Mesendoderm (in vitro differentiated cells): ENCODE data around the gene POU6F1.
A peak's percentile ranks its signal among the peaks of the same experiment; 100 is the strongest.
"Not testable (repeated sequence)": the region's sequence is repeated elsewhere in the genome, so short reads cannot be mapped to it uniquely, and the experiment has no call there.

Experiments used
- DNase-seq: peaks from one replicate; pipeline ENCODE4 v3.0.0; 2013
- H2AK5ac ChIP-seq: 2 replicates; pipeline ENCODE4 v1.6.1; 2013; ENCODE audit warnings: low read length, inconsistent platforms
- H2BK120ac ChIP-seq: 2 replicates; pipeline ENCODE4 v1.6.1; 2013; ENCODE audit warnings: low read depth, mild to moderate bottlenecking, low read length, moderate library complexity, mixed read lengths
- H2BK15ac ChIP-seq: replicated peaks from 2 replicates; pipeline ENCODE4 v1.6.1; 2013; ENCODE audit warnings: low read depth, mild to moderate bottlenecking, moderate library complexity
- H2BK5ac ChIP-seq: 2 replicates; pipeline ENCODE4 v1.6.1; 2013; ENCODE audit warnings: low read length, inconsistent platforms
- H3K18ac ChIP-seq: 2 replicates; pipeline ENCODE4 v1.6.1; 2013; ENCODE audit warnings: mild to moderate bottlenecking, low read length, mixed read lengths
- H3K23ac ChIP-seq: one replicate; pipeline ENCODE4 v1.6.1; 2013; ENCODE audit warnings: low read length
- H3K27ac ChIP-seq: 2 replicates; pipeline ENCODE4 v1.5.1; 2013; ENCODE audit warnings: low read depth, mild to moderate bottlenecking, inconsistent platforms, low read length, moderate library complexity
- H3K27me3 ChIP-seq: 2 replicates; pipeline ENCODE4 v1.6.1; 2013; ENCODE audit warnings: low read length, control low read depth, mild to moderate bottlenecking, inconsistent platforms; ENCODE audit not compliant: insufficient read depth, poor library complexity
- H3K36me3 ChIP-seq: 2 replicates; pipeline ENCODE4 v1.6.1; 2013; ENCODE audit warnings: low read length, inconsistent platforms; ENCODE audit not compliant: control insufficient read depth, insufficient read depth
- H3K4ac ChIP-seq: one replicate; pipeline ENCODE4 v1.6.1; 2013; ENCODE audit warnings: low read depth, mild to moderate bottlenecking, low read length, moderate library complexity
- H3K4me1 ChIP-seq: 2 replicates; pipeline ENCODE4 v1.6.1; 2013; ENCODE audit warnings: low read depth, low read length, inconsistent platforms; ENCODE audit not compliant: control insufficient read depth
- H3K4me2 ChIP-seq: 2 replicates; pipeline ENCODE4 v1.6.1; 2013; ENCODE audit warnings: low read length
- H3K4me3 ChIP-seq: 2 replicates; pipeline ENCODE4 v1.5.1; 2013; ENCODE audit warnings: mild to moderate bottlenecking, low read length
- H3K56ac ChIP-seq: one replicate; pipeline ENCODE4 v1.6.1; 2013; ENCODE audit warnings: low read length
- H3K79me1 ChIP-seq: 2 replicates; pipeline ENCODE4 v1.6.1; 2013; ENCODE audit warnings: low read length, inconsistent platforms
- H3K79me2 ChIP-seq: 2 replicates; pipeline ENCODE4 v1.6.1; 2013; ENCODE audit warnings: mild to moderate bottlenecking, low read length; ENCODE audit not compliant: control insufficient read depth, insufficient read depth
- H3K9ac ChIP-seq: 2 replicates; pipeline ENCODE4 v1.6.1; 2013; ENCODE audit warnings: low read length, inconsistent platforms
- H4K5ac ChIP-seq: one replicate; pipeline ENCODE4 v1.6.1; 2013; ENCODE audit warnings: low read length
- H4K8ac ChIP-seq: one replicate; pipeline ENCODE4 v1.6.1; 2013; ENCODE audit warnings: low read depth, mild to moderate bottlenecking, control low read depth, low read length, moderate library complexity
- WGBS: extraction: QIAGEN DNeasy Blood & Tissue Kit; methylation state at CpG from one replicate; pipeline ENCODE4 v1.1.7; 2013; ENCODE audit warnings: low lambda C conversion rate, missing lambda C conversion rate; ENCODE audit not compliant: insufficient coverage; ENCODE audit errors: extremely low coverage; 5-methylcytosine and 5-hydroxymethylcytosine counted together

Gene POU6F1

GRCh38 chr12:51225771-51226170 is 7.9 kb upstream of the POU6F1 start:
- Histone ChIP-seq H3K9ac (no peak overlapping the region), H3K56ac (no peak overlapping the region), H2AK5ac (no peak overlapping the region), H4K8ac (no peak overlapping the region), H3K4ac (no peak overlapping the region), H3K23ac (no peak overlapping the region), H3K4me1 (no peaks in the 10 kb centered on the region), H3K79me1 (no peaks in the 10 kb centered on the region), H3K4me3 (no peak overlapping the region), H2BK120ac (no peak overlapping the region), H4K5ac (no peak overlapping the region), H3K18ac (no peak overlapping the region), H3K4me2 (no peak overlapping the region), H3K79me2 (no peaks in the 10 kb centered on the region), H3K27me3 (no peaks in the 10 kb centered on the region), H3K36me3 (no peaks in the 10 kb centered on the region), H2BK15ac (no peak overlapping the region), H3K27ac (no peak overlapping the region), H2BK5ac (no peak overlapping the region)
- no CpG with 5 or more reads among the region's 2 CpGs for WGBS
- no peak for DNase-seq

- Histone ChIP-seq H3K79me1 (no peaks in the 10 kb centered on the region), H3K27me3 (no peaks in the 10 kb centered on the region), H3K4me2 (no peak overlapping the region), H3K9ac (no peak overlapping the region), H3K36me3 (no peaks in the 10 kb centered on the region), H4K5ac (no peak overlapping the region), H3K27ac (no peak overlapping the region), H2BK15ac (no peak overlapping the region), H3K4me1 (no peaks in the 10 kb centered on the region), H2AK5ac (no peak overlapping the region), H3K79me2 (no peaks in the 10 kb centered on the region), H3K56ac (no peak overlapping the region), H3K23ac (no peak overlapping the region), H3K4ac (no peak overlapping the region), H3K18ac (no peak overlapping the region), H4K8ac (no peak overlapping the region), H3K4me3 (no peak overlapping the region), H2BK5ac (no peak overlapping the region), H2BK120ac (no peak overlapping the region)
- no CpG with 5 or more reads among the region's 4 CpGs for WGBS
- DNase-seq: no peak
Observed at GRCh38 chr12:51225234-51225633, 7.4 kb upstream of the POU6F1 start.

- no peak overlapping the region for H3K18ac ChIP-seq
- H3K27ac ChIP-seq: no peak overlapping the region
- H3K4me3 ChIP-seq: no peak overlapping the region
Observed at GRCh38 chr12:51224625-51225024, 6.8 kb upstream of the POU6F1 start.

GRCh38 chr12:51222461-51222860 is 4.6 kb upstream of the POU6F1 start:
- Histone ChIP-seq H2AK5ac (no peak overlapping the region), H3K27me3 (no peaks in the 10 kb centered on the region), H3K4me2 (no peak overlapping the region), H4K8ac (no peak overlapping the region), H3K36me3 (no peaks in the 10 kb centered on the region), H4K5ac (no peak overlapping the region), H3K79me1 (no peaks in the 10 kb centered on the region), H3K9ac (no peak overlapping the region), H3K4me3 (no peak overlapping the region), H2BK5ac (no peak overlapping the region), H2BK15ac (no peak overlapping the region), H3K27ac (no peak overlapping the region), H2BK120ac (no peak overlapping the region), H3K18ac (no peak overlapping the region), H3K4ac (no peak overlapping the region), H3K4me1 (peaks cover 9% of the 10 kb centered on the region), H3K79me2 (no peaks in the 10 kb centered on the region), H3K23ac (no peak overlapping the region), H3K56ac (no peak overlapping the region)
- WGBS: 100% methylated on average over 3 of the region's 7 CpGs
- no peak for DNase-seq

More at GRCh38 chr12:51224625-51225024, 6.8 kb upstream of the POU6F1 start:
- no peak overlapping the region for H3K4me2 ChIP-seq
- no peak overlapping the region for H3K4ac ChIP-seq
- H3K56ac ChIP-seq: no peak overlapping the region
- no peak overlapping the region for H2BK15ac ChIP-seq
- H2BK5ac ChIP-seq: no peak overlapping the region
- H4K5ac ChIP-seq: no peak overlapping the region
- no peak overlapping the region for H2BK120ac ChIP-seq
- no peak overlapping the region for H4K8ac ChIP-seq
- H3K27me3 ChIP-seq: no peaks in the 10 kb centered on the region
- no peak overlapping the region for H2AK5ac ChIP-seq
- DNase-seq: no peak
- no peak overlapping the region for H3K9ac ChIP-seq
- no peaks in the 10 kb centered on the region for H3K79me1 ChIP-seq
- WGBS: no CpG with 5 or more reads among the region's 3 CpGs
- no peak overlapping the region for H3K23ac ChIP-seq
- H3K36me3 ChIP-seq: no peaks in the 10 kb centered on the region
- no peaks in the 10 kb centered on the region for H3K79me2 ChIP-seq
- H3K4me1 ChIP-seq: no peaks in the 10 kb centered on the region

- H3K79me2 ChIP-seq, H3K23ac ChIP-seq, H2BK120ac ChIP-seq, H2BK5ac ChIP-seq, H4K5ac ChIP-seq, H4K8ac ChIP-seq, H3K79me1 ChIP-seq, H2BK15ac ChIP-seq, H3K27me3 ChIP-seq, DNase-seq, H3K27ac ChIP-seq, H3K4ac ChIP-seq, H3K56ac ChIP-seq, H3K18ac ChIP-seq, H3K9ac ChIP-seq, H3K4me2 ChIP-seq, H3K4me3 ChIP-seq, H2AK5ac ChIP-seq, H3K36me3 ChIP-seq: not testable (repeated sequence)
- H3K4me1 ChIP-seq: peaks cover 11% of the 10 kb centered on the region
- no CpG with 5 or more reads among the region's 12 CpGs for WGBS
Observed at GRCh38 chr12:51219857-51220256, 2.0 kb upstream of the POU6F1 start.

GRCh38 chr12:51219322-51219721 is 1.5 kb upstream of the POU6F1 start:
- Histone ChIP-seq H3K9ac (peak overlapping the region; percentile 38), H4K8ac (no peak overlapping the region), H3K27ac (no peak overlapping the region), H3K27me3 (no peaks in the 10 kb centered on the region), H3K56ac (peak overlapping the region; percentile 64), H3K36me3 (no peaks in the 10 kb centered on the region), H2BK120ac (no peak overlapping the region), H3K4me3 (no peak overlapping the region), H3K4me1 (peaks cover 11% of the 10 kb centered on the region), H3K4me2 (peak overlapping the region; percentile 15), H3K23ac (no peak overlapping the region), H4K5ac (no peak overlapping the region), H3K79me2 (no peaks in the 10 kb centered on the region), H2BK5ac (no peak overlapping the region), H2AK5ac (peak overlapping the region; percentile 80), H3K18ac (no peak overlapping the region), H3K4ac (no peak overlapping the region), H3K79me1 (no peaks in the 10 kb centered on the region), H2BK15ac (no peak overlapping the region)
- no CpG with 5 or more reads among the region's 5 CpGs for WGBS
- no peak for DNase-seq
